GM18507 (cell line): ENCODE measurements around the gene NEUROG2.
"Not testable (repeated sequence)": the region's sequence is repeated elsewhere in the genome, so short reads cannot be mapped to it uniquely, and the experiment has no call there.

Experiments
- DNase-seq: peaks from one replicate; pipeline ENCODE4 v3.0.0; 2011; ENCODE audit warnings: low read depth; ENCODE audit not compliant: insufficient read length; ENCODE audit errors: extremely low spot score
- FAIRE-seq: peaks from 2 replicates; lab custom pipeline; 2011; peaks lifted over from hg19 to GRCh38; lab: Jason Lieb, UNC

The NEUROG2 gene

DNA sequence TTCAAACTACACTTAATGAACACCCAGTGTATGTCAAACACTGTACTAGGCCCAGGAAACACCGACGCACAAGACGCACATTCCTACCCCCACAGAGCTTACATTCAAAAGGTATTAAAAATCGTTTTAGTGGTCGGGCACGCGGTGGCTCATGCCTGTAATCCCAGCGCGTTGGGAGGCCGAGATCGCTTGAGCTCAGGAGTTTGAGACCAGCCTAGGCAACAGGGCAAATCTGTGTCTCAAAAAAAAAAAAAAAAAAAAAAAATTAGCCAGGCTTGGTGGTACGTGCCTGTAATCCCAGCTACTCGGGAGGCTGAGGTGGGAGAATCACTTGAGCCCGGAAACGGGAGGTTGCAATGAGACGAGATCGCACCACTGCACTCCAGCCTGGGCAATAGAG lies 6.5 kb upstream of the NEUROG2 start:
- not testable (repeated sequence) for DNase-seq, FAIRE-seq

DNA sequence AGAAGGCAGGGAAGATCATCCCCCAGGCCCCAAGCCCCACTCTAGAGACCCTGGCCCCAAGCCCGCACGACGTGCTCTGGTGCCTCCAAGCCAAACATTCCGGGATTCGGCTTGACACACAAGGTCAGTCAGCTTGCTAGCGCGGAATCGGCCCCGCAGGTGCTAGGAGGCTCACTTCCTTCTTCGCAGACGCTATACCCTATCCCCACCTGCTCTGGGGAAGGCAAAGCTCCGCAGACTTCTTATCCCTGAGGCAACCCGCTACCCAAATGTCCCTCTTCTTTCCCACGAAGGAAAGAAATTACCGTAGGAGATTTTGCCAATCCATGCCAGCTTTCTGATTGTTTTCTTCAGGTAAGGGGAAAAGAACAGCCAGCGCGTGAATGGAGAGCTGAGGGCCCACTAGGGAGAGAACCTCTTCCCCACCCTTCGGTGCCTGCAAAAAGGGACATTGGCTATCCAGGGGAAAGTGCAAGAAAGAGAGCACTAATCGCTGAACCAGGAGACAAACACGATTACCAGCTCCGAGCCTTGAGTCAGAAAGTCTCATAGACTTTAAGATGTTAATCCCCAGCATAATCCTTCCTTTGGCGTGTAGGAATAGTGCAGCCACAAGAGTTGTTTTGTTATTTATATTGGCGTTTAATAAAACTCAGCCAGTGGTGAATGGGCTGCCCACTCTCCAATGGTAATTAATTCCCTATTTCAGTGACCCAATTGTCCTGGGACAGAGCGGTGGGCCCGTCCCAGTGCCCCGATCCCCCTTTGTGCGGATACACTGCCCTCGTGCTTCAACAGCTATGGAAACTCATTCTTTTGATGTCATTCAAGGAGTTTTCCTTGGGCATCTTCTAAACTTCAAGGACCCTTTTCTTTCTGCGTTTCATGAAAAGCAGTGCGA lies 5.4 kb upstream of the NEUROG2 start:
- FAIRE-seq (peak; percentile 66), DNase-seq (no peak)

DNA sequence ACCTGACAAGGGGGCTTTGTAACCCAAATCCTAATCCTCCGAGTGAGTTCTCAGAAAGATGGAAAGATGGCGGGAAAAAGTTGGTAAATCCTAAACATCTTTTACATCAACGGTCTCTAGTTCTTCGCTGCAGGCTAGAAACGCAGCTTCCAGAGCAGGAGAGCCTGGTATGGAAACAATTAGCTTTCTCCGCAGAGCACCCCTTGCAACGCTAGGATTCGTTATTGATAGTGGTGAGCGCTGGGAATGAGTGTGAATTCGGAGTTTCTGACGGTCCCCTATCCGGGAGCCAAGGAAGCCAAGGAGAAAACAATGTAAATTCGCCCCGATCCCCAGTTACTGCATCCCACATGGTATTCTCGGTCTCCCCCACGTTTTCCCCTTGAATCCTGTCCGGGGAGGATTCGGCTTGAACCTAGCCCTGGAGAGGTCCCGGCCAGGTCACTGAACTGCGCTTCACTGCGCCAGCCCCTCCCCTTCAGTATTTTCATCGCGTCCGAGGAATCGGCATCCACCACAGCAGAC lies 4.7 kb upstream of the NEUROG2 start:
- DNase-seq (no peak), FAIRE-seq (no peak)

DNA sequence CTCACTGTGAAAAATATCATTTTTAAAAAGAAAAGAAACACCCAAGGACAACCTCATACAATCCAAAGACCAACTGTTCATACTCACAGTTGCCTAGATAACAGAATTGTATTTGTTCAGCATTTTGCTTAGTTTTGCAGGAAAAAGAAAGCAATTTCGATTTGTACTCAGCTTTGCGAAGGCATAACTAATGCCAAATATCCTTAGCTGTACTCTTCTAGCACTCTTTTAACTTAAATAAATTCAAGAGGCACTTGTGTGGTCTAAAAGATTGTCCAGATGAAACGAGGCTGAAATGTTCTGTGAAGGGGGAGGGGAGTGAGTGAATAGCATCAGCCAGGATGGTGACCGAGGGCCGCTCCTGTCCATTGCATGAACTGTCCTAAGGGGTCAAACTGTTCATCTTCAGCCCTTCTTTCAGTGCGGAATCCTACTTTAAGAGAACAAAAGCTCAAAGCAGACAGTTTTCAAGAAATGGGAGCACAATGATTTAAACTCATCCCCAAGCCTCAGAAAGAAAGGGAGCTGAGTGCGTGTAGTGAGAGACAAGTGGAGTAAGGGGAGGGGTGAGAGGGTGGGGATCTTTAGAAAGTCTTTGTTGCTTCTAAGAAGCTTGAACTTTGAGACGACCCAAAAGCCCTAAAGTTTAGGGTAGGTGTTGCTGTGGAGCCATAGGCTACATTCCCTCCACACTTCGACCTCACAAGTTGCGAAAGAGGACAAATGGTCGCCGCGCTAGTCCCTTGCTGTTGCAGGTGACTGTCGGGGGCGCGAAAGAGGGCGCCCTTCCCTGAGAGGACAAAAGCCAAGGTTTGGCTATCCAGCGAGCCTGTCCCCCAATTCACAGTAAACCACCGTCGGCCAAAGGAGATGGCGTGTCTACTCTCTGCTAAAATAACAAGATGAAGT lies 4.0 kb upstream of the NEUROG2 start:
- FAIRE-seq (no peak), DNase-seq (no peak)

DNA sequence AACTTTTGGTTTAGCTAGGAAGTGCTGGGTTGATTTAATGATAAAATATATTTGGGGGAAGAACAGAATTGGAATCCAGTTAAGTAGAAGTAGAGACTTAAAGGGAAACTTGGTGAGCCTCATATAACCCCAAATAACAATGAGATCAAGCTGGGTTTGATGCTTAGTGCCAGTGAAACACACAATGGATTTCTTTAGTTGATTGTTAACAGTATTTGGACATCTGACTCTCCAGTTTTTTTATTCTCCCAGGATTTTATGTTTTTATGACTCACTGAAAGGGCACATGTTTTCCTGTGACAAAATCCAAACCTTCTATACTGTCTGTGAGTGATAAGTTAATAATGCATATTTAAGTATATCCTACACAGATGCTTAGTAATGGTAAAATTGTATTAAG lies 2.7 kb upstream of the NEUROG2 start:
- no peak for FAIRE-seq
- no peak for DNase-seq

DNA sequence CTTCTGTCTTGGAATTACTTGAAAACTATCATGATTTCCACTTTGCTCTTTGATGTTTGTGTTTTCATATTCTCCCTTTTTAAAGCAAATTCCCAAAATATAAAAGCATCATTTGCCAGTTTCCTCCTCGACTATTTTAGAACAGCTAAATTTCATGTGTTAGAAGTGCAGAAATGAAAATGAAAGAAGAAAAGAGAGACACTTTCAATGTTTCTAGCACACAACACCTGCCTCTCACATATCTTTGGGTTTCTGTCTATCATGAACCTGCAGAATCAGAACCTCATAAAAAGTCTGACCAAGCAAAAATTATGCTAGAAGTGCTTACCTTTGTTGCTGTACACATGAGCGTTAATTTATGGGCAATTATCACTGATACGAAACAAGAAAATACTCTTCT lies 1.9 kb upstream of the NEUROG2 start:
- DNase-seq, result no peak
- peak; percentile 78 for FAIRE-seq

DNA sequence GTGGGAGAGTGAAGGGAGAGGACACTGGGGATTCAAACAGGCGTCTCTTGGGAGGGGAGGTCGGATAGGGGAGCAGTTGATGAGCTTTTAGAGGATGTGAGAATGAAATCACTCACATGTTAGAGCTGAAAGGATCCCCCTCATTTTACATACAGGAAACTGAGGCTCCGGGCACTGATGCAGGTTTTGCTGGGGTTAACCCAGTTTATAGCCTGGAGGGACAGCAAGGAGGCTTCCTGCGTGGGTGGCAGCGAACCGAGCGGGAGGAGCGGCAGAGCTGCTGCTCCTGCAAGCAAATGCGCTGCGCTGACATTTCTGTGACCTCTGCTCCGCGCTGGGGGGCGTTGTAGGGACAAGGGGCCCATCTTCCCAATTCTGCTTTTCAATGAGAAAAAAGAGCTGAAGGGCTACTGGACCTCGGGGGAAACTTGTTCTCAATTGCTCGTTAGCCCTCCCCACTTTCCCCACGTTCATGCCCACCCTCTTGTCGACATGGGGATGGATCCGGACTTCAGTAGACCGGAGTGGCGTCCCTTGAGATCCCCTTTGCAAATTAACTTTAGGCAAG lies 1.2 kb upstream of the NEUROG2 start:
- no peak for DNase-seq
- FAIRE-seq, result peak; percentile 87

DNA sequence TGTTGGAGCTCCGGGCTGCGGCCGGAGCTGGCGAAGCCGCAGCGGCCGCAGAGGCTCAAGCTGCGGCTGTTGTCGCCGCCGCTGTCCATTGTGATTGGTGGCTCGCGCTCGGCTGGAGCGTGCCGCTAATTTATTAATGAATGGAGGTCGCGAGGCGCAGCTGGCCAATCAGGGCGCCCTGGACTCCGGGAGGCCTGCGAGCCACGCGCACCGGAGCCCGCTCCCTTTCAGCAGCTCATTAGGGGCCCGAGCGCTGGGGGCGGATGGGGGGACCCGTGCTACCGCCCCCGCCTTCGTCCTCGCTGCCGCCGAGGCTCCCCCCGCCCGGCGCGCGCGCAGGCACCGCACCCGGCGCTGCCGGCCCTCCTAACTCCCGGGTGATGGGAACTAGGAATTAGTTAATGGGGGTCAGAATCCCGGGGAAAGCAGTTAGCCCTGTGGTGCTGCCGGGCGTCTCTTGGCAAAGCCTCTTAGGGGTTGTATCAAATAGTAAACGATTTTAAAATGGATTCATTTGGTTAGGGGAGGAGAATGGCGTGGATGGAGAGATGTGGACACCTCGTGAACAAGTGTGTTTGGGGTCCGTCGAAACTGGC lies 589 bp upstream of the NEUROG2 start:
- FAIRE-seq (peak; percentile 44), DNase-seq (no peak)

DNA sequence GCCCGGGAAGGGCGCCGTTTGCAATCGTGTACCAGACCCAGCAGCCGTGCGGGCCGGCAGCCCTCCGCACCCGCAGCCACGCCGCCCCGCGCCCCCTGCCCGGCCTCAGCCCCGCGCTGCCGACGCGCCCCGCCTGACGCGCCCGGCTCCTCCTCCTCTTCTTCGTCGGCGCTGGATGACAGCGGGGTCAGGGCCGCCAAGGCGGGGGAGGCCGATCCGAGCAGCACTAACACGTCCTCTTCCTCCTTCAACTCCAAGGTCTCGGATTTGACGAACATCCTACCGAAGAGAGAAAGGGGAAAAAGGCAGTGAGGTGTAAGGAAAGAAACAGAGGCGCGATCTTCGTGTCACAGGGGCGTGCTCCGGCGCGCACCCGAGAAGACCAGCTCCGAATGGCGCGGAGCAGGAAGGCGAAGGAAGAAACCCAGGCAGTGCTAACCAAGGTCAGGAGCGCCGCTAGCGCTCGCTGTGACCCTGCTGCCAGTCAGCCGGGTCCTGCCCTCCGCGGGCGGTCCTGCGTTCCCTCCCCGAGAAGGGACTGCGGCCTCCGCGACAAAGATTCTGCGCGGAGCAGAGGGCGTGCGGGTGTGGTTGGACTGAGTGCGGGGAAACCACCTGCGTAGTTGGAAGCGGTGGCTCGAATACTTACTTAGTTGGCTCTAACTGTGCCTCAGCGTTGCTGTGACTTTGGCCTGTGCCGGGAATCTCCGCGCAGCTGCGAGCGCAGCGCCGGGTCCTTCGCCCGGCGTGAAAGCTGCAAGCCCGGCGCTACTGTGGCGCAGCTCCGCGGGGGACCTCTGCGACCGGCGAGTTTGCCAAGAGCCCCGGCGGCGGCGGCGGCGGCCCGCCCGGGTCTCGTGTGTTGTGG lies 548 bp downstream of the NEUROG2 start:
- no peak for DNase-seq
- peak; percentile 81 for FAIRE-seq

DNA sequence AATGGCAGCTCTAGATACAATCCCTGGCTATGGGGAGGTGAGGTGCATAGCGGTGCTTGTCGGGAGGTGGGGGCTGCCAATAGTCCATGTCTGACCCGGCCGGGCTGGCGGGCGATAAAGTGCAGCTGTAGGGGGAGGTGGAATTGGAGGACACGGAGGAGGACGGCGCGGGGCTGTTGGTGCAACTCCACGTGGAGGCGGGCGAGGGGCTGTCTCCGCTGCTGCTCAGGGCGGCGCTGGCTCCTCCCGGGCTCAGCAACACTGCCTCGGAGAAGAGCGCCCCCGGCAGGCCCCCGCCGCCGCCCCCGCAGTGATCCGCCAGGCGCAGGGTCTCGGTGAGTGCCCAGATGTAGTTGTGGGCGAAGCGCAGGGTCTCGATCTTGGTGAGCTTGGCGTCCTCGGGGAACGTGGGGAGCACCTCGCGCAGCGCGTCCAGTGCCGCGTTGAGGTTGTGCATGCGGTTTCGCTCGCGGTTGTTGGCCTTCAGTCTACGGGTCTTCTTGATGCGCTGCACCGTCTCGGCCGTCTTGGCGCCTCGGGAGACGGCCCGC lies 1.3 kb downstream of the NEUROG2 start:
- DNase-seq (no peak), FAIRE-seq (no peak)

DNA sequence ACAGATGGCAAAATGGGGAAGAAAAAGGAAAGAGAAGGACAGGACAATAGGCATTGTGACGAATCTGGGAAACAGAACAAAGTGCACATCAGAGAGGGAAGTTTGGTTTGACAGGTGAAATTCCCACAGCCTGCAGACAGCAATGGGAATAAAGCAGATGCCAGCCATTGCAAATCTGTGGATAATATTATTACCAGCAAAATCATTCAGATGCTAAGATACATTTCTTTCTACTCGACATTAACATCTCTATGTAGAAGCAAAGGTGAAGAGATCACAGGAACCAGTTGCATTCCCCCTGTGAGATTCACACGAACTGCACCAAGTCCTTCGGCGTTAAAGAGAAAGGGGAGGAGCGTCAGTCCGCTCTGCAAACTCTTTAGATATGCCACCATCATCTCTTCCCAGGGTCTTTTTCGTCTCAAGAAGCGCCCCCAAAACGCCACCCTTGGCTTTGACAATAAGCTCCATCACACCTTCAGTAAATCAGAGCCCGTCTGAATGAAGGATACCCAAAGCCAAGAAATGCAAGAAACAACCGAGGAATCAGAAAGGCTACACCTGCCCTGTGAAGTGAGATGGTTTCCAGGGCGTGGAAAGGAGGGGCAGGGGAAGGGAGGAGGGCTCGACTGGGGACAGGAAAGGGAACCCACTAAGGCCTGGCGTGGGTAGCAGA lies 1.9 kb downstream of the NEUROG2 start:
- DNase-seq, result no peak

DNA sequence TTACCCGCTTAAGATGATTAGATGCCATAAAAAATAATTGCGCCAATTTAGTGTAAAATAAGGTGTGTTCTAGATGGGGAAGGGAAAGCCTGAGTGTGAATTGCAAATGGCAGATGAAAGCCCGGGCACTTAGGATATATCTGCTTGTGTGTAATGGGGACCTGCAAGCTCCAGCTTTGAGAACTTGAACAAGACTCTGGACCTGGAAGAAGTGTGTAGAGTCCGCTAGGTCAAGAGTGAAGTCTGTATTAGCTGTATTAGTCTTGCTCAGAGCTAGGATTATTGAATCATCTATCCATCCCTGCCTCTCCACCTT lies 4.2 kb downstream of the NEUROG2 start:
- no peak for FAIRE-seq
- no peak for DNase-seq

More for the DNA sequence above, 1.9 kb downstream of the NEUROG2 start:
- FAIRE-seq, result peak; percentile 70

DNA sequence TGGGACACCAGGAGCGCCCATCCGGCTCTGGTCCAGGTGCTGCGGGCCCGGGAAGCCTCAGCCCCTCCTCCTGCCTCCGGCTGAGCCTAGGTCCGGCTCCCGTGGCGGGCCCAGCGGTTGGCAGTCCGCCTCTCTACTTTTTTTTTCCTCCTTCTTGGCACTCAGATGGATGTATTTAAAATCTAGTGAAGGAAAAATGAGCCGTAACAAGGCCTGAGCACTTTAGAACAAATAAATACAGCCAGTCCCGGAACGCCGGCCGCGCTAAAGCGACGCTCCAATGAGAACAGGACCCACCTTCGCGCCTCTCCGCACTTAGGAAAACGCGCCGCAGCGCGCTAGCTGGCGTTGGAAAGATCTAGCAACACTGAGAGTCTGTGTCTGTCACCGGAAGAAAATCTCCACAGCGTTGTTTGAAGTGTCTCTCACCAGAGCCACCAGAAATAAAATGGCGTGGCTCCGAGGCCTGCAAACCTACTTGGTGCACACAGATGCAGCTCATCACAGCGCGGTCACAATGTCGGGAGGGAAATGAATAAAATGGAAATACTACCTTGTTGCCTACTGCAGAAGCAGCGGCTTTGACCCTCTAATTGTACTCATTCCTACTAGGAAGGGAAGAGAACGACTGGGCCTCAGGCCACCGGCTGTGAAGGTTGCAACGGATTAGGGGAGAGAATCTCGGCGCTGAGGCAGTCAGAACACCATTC lies 4.7 kb downstream of the NEUROG2 start:
- DNase-seq (no peak), FAIRE-seq (no peak)

DNA sequence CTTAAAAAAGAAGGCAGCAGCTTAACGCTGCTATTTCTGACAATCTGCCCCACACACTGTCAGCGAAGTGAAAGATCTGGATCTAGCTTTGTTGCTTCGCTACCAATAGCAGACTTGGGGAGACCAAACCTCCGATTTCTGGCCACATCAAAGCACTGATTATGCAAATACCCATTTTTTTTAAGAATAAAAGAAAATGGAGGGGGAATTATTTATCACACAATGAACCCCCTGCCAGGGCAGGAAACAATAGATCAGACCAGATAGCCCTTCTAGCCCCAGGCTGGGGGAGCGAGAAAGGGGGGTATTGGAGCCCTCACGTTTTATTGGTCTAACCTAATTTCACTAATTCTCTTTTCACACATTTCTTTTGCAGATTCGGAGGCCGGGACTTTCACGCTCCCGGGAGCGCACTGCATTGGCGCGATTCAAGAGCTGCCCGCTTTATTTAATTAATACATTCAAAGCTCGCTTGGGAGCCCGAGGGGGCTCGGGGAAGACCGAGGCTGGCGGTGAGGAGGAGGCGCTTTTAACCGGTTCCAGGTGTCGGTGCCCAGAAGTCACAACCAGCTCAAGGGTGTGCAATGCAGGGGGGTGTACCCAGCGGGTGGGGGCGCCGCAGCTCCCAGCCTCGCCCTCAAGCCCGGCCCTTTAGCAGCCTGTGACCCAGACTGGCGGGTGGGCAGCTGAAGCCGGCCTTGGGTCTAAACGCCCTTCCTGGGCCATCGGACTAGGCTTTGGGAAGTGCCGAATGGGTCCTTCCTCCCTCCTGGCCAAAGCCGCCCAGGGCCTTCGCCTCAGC lies 5.5 kb downstream of the NEUROG2 start:
- no peak for FAIRE-seq
- DNase-seq, result no peak

DNA sequence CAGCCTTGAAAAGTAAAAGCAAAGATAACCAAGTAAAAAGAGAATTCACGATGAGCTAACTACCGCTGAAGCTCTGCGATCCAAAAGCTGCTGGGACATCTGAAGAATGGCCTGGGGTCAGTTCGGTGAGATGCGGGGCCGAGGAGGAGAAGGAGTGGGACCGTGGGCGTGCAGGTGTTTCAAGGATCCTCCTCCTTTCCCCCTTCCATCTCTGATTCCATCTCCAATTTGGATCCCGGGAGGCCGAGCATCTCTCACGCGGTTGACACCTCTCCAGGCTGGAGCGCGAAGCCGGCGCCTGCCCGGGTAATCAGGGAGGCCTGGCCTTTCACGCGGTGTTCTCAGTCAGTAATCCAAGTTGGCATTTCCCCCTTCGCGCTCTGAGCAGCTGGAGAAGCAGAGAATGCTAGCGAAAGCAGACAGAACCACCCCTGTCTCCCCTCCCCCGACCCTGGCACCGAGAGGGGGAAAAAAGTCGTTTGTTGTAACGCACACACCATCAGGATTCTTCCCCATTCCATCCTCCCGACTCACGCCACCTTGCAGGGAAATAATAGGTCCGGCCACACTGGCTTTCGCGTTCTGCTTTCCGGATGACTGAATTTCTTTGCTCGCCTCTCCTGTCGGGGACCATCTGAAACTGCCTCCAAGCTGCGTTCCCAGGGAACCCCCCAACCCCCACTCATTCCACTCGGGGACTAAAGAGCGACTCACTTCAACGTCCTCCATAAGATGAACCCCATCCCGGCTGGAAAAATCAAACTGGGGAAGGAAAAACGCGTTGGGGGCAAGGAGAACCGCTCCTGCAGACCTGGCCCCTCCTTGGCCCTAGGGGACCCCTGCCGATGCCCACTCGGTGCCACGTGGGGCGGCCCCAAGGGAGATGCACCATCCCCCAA lies 6.5 kb downstream of the NEUROG2 start:
- no peak for FAIRE-seq
- DNase-seq, result no peak

DNA sequence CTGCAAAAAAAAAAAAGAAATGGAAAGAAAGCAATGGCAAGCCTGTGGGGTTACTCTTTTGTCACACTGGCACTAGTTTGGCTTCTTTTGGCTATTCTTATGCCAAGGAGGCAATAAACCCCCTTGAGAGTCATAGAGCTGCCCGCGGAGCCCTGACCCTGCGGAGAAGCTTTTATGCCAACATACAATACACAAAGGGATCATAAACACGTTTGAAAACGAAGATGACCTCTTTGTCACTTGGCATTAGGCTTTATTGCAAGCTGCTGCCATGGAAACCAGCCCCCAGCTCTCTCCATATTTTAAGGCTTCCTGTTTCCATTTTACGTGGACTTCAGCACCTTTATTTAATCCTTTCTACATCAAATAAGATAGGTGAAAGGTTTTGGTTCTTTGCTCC lies 7.6 kb downstream of the NEUROG2 start:
- no peak for DNase-seq
- no peak for FAIRE-seq
